HL-60/S4 (cell line): Measurements from ENCODE around the gene USP35.

Source experiments
- in situ Hi-C: fragments of 300-500 bp; cut with MboI; formaldehyde crosslinking; loops from 2 replicates; pipeline ENCODE4 v1.14.3; 2022; ENCODE audit warnings: low sequenced_read_pairs

Gene USP35

GRCh38 chr11:78188286-78189173, at the start of gene USP35, which contains the start of gene KCTD21:
Gene USP35, plus strand, starts transcription at chr11:78188919. Its CDS starts 7,327 bp downstream, at chr11:78196246.
Gene KCTD21, minus strand, starts transcription at chr11:78188626. Its CDS starts 14,072 bp downstream, at chr11:78174554.
- in situ Hi-C loops = no loop called here

DNA sequence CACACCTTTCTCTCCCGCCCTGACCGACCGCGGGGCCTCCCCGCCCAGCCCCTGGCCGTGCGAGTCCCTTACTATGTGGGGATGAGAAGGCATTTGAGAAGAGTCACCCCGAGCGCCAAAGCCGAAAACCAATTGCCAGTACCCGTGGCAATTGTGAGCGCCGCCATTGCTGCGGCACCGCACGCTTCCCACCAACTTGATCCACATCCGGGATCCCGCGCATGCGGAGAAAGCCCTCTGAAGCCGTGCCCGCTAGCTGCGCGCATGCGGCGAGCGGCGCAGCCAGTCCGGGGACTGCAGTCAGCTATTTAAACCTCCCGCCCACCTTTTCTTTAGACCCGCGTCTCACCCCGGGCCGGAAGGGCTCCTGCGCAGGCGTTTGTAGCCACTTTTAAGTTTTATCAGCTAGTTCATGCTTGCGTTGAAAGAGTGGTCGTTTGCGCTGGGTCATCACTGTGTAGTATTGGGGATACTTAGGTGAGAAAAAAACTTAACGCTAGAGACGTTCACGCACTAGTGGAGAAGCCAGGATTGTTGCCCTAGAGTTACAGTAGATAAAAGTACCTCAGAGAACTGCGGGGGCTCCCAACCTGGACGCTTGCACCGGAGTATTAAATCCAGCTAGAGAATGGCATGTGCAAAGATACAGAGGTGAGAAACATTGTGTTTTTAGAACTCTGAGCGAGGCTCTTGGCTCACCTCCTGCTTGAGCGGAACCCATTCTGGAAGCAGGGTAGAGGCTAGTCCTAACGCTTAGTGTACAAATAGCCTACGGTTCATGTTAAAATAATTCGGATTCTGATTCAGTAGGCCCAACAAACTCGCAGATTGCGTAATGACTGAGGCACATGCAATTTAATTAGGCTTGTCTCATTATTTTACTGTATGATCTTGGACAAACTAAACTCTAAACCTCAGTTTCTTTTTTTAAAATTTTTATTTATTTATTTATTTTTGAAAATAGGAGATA, 49.0 kb upstream of the USP35 start, which contains the start of gene ALG8:
ALG8 (minus strand) TSS at position 205 of the 970 bp plus-strand sequence; CDS start at position 167, 38 bp downstream.
- in situ Hi-C loops = no loop called here

DNA sequence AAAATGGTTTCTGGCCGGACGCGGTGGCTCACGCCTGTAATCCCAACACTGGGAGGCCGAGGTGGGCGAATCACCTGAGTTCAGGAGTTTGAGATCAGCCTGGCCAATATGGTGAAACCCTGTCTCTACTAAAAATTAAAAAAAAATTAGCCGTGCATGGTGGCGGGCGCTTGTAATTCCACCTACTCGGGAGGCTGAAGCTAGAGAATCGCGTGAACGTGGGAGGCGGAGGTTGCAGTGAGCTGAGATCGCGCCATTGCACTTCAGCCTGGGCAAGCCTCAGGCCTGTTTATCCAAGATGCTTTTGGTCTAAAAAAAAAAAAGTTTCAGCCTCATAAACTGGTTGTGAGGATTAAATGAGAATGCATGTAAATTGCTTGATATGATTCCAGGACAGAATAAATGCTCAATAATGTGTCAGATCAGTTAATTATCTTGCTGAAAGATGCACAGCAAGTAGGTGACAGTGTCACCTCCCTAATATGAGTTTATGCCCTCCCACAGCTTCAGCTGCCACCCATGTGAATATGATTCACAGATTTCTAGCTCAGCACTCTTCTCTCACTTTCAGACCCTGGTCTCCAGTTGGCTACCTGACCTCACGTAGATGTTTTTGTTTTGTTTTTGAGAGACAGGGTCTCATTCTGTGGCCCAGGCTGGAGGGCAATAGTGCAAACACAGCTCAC, 48.2 kb upstream of the USP35 start:
- in situ Hi-C loops = no loop called here

- in situ Hi-C loops = no loop called here
Observed at GRCh38 chr11:78145511-78146025, 43.2 kb upstream of the USP35 start.

- in situ Hi-C loops = no loop called here
Observed at GRCh38 chr11:78147807-78148206, 40.9 kb upstream of the USP35 start.

DNA sequence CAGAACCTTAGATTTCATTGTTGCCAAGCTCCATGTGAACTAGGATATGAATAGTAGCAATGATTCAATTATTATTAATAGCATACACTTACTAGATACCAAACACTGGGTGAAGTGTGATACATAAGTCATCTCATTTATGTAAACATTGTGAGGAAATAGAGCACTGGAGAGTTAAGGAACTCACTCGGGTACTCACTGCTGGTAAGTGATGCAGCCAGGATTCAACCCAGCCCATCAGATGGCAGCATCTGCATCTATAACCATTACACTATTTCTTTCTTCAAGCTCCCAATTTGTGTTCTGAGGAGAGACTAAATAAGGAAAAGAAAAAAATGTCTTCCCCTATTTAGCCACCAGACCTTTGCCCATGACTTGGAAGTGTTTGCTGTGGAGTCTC, 39.1 kb upstream of the USP35 start:
- in situ Hi-C loops = no loop called here

- in situ Hi-C loops = no loop called here
Observed at GRCh38 chr11:78150346-78150745, 38.4 kb upstream of the USP35 start.

- in situ Hi-C loops = no loop called here
Observed at GRCh38 chr11:78150754-78151153, 38.0 kb upstream of the USP35 start.

DNA sequence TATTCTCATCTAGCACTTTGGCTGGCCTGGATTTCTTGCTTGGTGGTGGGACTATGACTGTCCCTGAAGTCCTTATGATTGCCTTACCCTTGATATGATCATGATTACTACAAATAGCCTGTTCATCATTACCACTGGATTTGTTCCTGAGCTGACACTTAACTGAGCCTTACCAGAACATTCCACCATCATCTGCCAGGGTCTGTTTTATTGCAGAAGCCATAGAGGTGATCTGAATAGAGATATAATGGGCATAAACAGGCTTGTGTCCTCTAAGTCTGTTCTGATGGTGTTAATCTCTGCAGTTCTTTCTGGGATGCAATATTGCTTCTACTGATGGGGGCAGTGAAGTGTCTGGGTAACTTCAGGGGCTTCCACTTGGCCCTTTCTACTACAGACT, 36.9 kb upstream of the USP35 start:
- in situ Hi-C loops = no loop called here

DNA sequence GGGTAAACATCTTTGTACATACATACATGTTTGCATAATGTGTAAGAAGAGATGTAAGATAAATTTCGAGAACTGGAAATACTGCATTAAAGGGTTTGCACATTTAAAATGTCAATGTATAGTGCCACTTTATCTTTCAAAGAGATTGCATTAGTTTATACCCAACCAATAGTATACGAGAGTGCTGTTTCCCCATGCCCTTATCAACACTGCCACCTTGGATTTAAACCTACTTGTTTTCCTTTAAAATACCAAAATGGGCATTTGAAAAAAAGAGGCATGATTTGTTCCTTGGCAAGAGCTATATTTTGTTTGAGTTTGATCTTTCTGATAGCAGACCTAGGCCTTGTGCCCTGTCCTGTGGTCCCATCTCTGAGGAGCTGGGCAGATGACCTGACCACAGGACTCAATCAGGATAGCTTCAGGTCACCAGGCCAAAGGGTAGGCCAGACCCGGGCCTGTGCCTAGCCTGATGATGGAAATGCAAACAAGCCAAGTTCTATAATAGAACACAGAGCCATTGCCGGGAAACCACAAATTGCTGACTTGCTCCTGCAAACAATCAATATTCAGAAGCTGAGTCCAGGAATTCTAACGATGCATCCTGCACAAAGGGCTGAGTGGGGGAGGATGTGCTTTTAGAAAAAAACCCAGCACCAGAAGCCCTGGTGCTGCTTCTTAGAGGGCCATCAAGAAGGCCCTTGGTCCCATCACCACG, 32.4 kb upstream of the USP35 start:
- in situ Hi-C loops = no loop called here

GRCh38 chr11:78158987-78159652, 29.6 kb upstream of the USP35 start:
- in situ Hi-C loops = no loop called here

GRCh38 chr11:78160557-78160956, 28.2 kb upstream of the USP35 start:
- in situ Hi-C loops = no loop called here

DNA sequence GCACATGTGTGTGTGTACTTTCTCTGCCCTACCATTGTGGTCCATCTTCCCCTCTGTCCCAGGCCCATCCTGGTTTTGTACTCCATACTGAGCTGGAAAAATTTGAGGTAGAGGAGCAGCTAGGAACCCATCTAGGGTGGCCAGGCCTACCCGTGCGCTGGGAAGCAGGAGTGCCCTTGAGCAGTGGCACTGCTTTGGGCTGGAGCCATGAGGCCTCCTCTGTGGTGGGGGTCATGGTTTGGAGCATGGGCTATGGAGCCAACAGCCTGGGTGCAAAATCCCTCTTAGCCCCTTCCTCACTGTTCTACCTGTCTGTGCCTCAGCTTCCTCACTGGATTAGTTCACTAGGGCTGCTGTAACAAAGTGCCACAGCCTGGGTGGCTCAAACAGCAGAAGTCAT, 27.4 kb upstream of the USP35 start:
- in situ Hi-C loops = no loop called here

DNA sequence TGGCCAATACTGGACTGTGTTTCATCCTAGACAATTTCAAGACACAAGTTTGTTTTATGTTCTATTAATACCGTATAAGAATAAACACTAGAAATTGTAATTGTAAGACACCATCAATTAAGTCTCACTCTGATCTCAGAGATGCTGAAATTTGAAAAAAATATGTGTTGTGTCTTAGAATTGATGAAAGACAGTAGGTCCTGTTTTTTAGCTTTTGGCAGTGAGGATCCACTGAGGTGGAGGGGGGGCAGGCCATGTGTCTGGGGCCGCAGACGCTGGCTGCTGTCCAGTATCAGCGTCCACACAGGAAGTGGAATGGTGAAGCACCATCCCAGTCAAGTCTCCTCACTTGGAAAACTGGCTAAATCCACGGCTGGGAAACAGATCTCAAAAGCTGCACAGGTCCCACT, 26.8 kb upstream of the USP35 start:
- in situ Hi-C loops = no loop called here

DNA sequence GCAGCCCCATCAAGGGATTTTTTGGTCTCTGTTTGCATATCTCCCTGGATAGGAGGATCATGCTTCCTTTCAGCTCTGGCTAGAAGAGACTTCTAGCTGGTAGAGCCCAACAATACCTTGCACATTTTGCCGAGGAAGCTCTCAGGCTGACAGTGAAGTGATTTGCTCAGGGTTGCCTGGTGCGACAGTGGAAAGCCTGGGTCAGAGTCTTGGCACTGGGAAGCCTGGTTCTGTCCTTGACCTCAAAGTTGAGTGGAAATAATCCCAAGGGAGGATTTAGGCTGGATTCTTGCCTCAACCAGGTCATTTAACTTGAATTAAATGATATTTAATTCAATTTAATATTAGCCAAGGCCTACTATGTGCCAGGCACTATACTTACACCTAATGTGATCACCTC, 24.9 kb upstream of the USP35 start:
- in situ Hi-C loops = no loop called here

GRCh38 chr11:78164471-78164870, 24.2 kb upstream of the USP35 start:
- in situ Hi-C loops = no loop called here

DNA sequence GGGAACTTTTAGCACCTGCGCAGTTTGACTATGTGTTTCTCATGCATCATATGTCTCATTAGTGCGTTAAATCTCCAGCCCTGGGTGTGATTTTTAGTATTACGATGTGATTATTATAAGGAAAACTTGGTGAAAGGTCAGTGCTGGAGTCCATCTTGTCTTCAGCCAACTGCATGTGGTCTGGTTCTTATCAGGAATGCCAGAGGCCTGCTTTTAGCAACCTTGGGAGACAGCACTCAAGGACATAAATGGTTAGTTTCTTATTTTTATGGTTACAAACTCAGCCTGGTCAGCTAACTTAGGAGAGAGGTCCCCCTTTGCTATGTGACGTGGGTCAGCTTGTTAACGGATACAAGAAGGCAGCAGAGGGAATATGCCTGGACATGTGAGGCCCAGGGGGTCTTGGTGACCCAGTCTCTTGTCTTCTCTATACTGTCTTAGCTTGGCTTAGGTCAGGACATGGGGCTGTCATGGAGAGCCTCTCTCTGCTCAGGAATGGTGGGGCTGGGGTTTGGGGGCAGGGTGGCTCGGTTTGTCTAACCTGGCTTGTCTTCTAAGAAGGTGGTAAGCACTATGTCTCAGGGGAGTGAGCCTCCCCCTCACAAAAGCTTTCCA, 21.8 kb upstream of the USP35 start:
- in situ Hi-C loops = no loop called here

GRCh38 chr11:78168539-78169477, 19.9 kb upstream of the USP35 start:
- in situ Hi-C loops = no loop called here
